Measurements from ENCODE around the gene ADAT3. TPM values are rescaled to one million over a fixed set of nuclear protein-coding genes. Genes with fewer than 3 reads are reported as not detected.

Gene ADAT3
- total RNA-seq, 1 experiment from 2014 or later, result 6.9 TPM

DNA sequence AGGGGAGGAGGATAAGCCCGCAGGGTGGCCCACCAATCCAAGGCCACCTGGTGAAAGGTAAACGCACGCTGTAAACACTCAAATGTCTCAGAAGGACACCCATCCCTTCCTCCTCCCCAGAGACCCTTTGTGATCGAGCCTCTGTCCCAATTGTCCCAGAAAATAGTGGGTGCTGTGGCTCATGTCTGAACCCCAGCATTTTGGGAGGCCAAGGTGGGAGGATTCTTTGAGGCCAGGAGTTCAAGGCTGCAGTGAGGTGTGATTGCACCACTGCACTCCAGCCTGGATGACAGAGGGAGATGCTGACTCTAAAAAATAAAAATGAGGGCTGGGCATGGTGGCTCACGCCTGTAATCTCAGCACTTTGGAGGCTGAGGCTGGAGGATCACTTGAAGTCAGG, 16.8 kb upstream of the ADAT3 start:
- DNase-seq (ENCODE audit: unreplicated experiment), result no peak
- no peaks in the 10 kb centered on the region for H3K27me3 Mint-ChIP-seq (ENCODE audit: insufficient read depth, unreplicated experiment)
- no peak overlapping the region for H3K27ac Mint-ChIP-seq (ENCODE audit: low read depth, unreplicated experiment)
- no peak for TF ChIP-seq CTCF (IDR thresholded peaks at IDR 0.05; ENCODE audit: unreplicated experiment)
- no TSS peak for BruUV-seq (replicated peaks)
- H3K4me1 Mint-ChIP-seq (ENCODE audit: insufficient read depth, unreplicated experiment), result peaks cover 11% of the 10 kb centered on the region
- H3K4me3 Mint-ChIP-seq (ENCODE audit: unreplicated experiment), result no peak overlapping the region
- H3K9me3 Mint-ChIP-seq (ENCODE audit: unreplicated experiment), result no peaks in the 10 kb centered on the region
- ChIA-PET POLR2A (no interaction called here), CTCF (no interaction called here)
- intact Hi-C loops (cut with micrococcal nuclease), result no loop called here
- no peaks in the 10 kb centered on the region for H3K36me3 Mint-ChIP-seq (ENCODE audit: insufficient read depth, unreplicated experiment)

DNA sequence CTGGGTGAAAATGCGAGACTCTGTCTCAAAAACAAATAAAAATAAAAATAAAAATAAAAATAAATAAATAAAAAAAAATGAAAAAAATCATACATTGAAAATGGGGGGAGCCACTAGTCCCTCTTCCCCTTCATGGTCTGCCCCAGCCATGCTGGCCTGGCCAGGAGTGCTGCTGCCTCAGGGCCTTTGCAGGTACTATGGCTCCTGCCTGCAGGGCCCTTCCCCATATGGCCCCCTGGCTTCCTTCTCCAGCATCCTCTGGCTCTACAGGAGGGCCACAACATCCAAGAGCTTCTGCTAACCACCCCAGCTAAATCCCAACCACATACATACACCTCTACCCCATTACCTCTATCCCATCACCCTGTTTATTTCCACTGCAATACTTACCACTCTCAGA, 15.3 kb upstream of the ADAT3 start:
- no peak overlapping the region for H3K27ac Mint-ChIP-seq (ENCODE audit: low read depth, unreplicated experiment)

DNA sequence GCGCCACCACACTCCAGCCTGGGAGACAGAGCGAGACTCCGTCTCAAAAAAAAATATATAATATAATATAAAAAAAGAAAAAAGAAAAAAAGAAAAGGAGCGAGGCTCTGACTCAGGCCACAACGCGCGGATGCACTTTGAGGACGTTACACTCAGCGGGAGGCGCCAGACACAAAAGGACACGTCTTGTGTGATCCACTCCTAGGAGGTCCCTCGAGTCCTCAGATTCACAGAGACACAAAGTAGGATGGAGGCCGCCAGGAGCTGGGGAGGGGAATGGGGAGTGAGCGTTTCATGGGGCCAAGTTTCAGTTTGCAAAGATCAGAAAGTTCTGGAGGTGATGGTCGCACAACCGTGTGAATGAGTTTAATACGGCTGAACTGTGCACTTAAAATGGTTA, 11.4 kb upstream of the ADAT3 start:
- no peak for TF ChIP-seq CTCF (IDR thresholded peaks at IDR 0.05; ENCODE audit: unreplicated experiment)
- Mint-ChIP-seq H3K36me3 (ENCODE audit: insufficient read depth, unreplicated experiment) (no peaks in the 10 kb centered on the region), H3K27me3 (ENCODE audit: insufficient read depth, unreplicated experiment) (no peaks in the 10 kb centered on the region), H3K9me3 (ENCODE audit: unreplicated experiment) (no peaks in the 10 kb centered on the region), H3K4me1 (ENCODE audit: insufficient read depth, unreplicated experiment) (no peaks in the 10 kb centered on the region), H3K4me3 (ENCODE audit: unreplicated experiment) (no peak overlapping the region), H3K27ac (ENCODE audit: low read depth, unreplicated experiment) (no peak overlapping the region)
- POLR2A ChIA-PET, result interaction anchor here (1.2 to 1.6 kb wide), 2 partner anchors 8 to 19 kb away, joined by 3 read pairs; partner anchors contain the start of gene ABHD17A
- DNase-seq (ENCODE audit: unreplicated experiment), result no peak
- BruUV-seq (replicated peaks), result no TSS peak
- CTCF ChIA-PET, result interaction anchor here (0.6 kb wide), 1 partner anchor 67 kb away, joined by 4 read pairs; no protein-coding TSS in a partner anchor
- intact Hi-C loops (cut with micrococcal nuclease), result no loop called here

More for the DNA sequence above, 15.3 kb upstream of the ADAT3 start:
- Mint-ChIP-seq H3K4me1 (ENCODE audit: insufficient read depth, unreplicated experiment) (no peaks in the 10 kb centered on the region), H3K27me3 (ENCODE audit: insufficient read depth, unreplicated experiment) (no peaks in the 10 kb centered on the region), H3K9me3 (ENCODE audit: unreplicated experiment) (no peaks in the 10 kb centered on the region), H3K36me3 (ENCODE audit: insufficient read depth, unreplicated experiment) (no peaks in the 10 kb centered on the region), H3K4me3 (ENCODE audit: unreplicated experiment) (no peak overlapping the region)
- intact Hi-C loops (cut with micrococcal nuclease), result no loop called here
- ChIA-PET POLR2A (no interaction called here), CTCF (no interaction called here)
- TF ChIP-seq CTCF (IDR thresholded peaks at IDR 0.05; ENCODE audit: unreplicated experiment), result no peak
- DNase-seq (ENCODE audit: unreplicated experiment), result no peak
- BruUV-seq (replicated peaks), result no TSS peak

- no TSS peak for BruUV-seq (replicated peaks)
- no peak overlapping the region for H3K4me3 Mint-ChIP-seq (ENCODE audit: unreplicated experiment)
Observed at GRCh38 chr19:1896508-1896907, 8.7 kb upstream of the ADAT3 start.

More at GRCh38 chr19:1896508-1896907, 8.7 kb upstream of the ADAT3 start:
- intact Hi-C loops (cut with micrococcal nuclease), result no loop called here
- POLR2A ChIA-PET, result interaction anchor here (1.4 kb wide), 1 partner anchor 11 kb away, joined by 3 read pairs; no protein-coding TSS in a partner anchor
- CTCF ChIA-PET, result interaction anchor here (0.6 to 0.7 kb wide), 2 partner anchors 108 to 117 kb away, joined by 4 to 5 read pairs; no protein-coding TSS in a partner anchor
- H3K9me3 Mint-ChIP-seq (ENCODE audit: unreplicated experiment), result no peaks in the 10 kb centered on the region
- no peak overlapping the region for H3K27ac Mint-ChIP-seq (ENCODE audit: low read depth, unreplicated experiment)
- H3K36me3 Mint-ChIP-seq (ENCODE audit: insufficient read depth, unreplicated experiment), result no peaks in the 10 kb centered on the region
- TF ChIP-seq CTCF (IDR thresholded peaks at IDR 0.05; ENCODE audit: unreplicated experiment), result no peak
- no peak for DNase-seq (ENCODE audit: unreplicated experiment)
- H3K4me1 Mint-ChIP-seq (ENCODE audit: insufficient read depth, unreplicated experiment), result no peaks in the 10 kb centered on the region
- H3K27me3 Mint-ChIP-seq (ENCODE audit: insufficient read depth, unreplicated experiment), result no peaks in the 10 kb centered on the region
